Measurements from ENCODE around the gene CYB5R2. TPM values are rescaled to one million over a fixed set of nuclear protein-coding genes. Genes with fewer than 3 reads are reported as not detected.

Gene CYB5R2
- total RNA-seq, 1 donor from 2014 or later, result 50.3 TPM

DNA sequence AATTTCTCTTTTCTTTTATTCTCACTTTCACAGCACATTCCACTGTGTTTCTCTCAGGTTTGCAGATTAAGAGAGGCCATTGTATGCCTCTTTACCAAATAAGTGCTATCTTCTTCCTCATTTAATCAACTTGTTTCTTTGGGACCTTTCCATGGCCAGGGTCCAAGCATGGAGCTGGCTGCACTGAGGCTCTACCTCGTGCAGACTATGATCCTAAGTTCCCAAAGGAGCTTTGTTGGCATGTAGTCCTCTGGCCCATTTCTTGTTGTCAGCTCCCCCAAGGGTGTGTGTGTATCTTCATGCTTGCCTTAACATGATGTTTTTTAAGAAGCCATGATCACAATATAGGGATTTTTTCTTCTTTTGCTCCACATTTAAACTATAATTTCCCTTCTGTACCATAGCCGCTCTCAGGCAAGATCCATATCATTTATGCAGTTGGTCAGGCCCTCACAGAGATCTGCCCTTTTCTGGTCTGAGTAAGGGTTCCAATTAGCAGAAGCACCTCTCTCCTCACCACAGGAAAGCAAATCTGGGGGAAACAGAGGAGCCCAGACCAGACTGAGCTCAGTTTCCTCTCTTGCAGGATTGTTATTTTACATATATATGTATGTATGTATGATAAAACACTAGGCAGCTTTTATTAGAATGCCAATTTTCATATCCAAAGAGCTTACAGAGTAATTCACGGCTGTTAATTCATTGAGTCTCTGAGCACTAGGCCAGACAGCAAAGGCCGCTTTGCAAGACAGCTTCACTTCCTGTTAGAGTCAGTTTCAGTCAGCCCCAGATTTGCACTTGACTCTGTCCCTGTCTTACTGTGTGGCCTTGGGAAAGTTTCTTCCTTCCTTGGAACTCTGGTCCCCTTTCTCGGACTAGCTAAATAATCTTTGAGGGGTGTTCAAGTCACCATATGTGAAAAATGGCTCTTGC, 34.3 kb downstream of the CYB5R2 start:
- no peak for DNase-seq (ENCODE audit: low spot score)

DNA sequence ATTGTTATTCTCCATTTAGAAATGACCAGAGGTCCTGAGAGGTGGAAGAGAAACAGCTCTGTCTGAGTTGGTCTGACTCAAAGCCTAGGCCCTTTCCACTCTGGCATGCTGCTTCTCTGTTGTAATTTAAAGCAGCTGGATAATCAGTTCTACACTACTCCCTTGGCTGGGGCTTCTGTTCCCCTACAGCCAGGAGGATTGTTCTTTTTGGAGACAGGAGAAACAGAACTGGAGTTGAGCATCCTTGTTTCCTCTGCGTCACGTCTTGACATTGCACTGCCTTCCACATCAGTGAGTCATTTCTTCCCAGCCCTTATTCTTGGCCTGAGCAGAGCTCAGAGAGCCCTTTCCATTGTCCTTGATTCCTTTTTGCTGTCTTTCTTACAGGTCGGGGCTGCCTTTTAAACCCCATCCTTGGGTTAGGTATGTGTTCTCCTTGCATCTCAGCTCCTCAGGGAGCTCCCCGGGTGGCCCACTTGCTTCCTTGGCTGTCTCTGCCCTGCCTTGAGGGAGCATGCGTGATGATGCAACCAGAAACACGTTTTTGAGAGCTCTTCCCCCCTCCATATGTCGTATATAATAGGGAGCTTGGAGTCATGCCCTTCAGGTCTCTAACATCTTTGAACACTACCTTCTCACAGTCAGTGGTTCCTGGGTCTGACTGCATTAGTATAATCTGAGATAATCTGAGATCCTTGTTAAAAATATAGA, 35.7 kb downstream of the CYB5R2 start:
- DNase-seq (ENCODE audit: low spot score), result no peak

DNA sequence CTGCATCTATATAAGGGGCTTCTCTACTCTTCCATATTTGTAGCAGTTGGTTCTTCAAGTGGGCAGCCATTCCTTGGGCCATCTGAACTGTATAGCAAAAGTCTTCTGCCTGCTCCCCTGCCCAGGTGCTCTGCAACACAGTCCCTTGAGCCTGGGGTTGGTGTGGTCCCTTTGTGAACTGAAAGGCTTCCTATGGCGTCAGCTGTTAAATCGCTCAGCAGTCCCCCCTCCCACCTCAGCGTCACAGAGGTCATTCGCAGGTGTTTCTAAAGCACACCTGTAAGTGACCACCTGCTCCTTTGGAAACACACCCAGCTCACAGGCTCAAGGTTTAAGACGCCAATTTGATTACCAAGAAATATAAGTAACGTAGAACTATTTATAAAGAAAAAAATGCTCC, 37.0 kb downstream of the CYB5R2 start:
- DNase-seq (ENCODE audit: low spot score), result no peak

DNA sequence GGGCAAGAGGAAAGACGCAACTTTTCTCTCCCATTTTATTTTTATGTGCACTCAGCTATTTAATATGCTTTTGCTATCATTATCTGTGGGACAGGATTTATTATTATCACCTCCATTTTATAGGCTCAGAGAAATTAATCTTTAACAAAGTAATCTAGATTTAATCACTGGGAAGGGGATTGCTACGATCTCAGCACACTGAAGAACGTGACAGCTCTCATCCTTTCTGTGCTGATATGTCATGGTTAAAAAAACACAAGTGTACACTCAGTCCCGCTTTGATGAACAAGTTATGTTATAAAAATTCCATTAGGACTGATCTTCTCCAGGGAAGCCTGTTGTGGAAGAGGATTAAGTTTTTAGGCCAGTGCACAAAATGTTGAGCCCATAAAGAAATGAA, 37.6 kb downstream of the CYB5R2 start:
- DNase-seq (ENCODE audit: low spot score), result no peak

DNA sequence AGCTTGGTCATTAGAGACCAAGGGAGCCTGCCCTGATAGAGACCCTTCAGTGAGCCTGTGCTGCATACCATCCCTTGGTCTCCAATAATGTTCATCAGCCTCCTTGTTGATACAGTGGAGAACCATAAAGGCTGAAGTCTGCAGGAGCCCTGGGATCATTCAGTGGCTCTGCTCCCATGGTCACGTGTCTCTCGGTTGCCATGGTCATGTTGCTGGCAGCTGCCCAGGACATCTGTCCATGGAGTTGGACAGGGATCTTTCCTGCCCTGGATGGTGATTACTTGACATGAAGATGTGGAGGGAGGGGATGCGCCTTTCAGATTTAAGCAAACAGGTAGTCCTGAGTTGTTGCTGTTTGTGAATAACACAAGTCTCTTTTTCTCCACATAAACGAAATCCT, 38.2 kb downstream of the CYB5R2 start:
- DNase-seq (ENCODE audit: low spot score), result no peak

DNA sequence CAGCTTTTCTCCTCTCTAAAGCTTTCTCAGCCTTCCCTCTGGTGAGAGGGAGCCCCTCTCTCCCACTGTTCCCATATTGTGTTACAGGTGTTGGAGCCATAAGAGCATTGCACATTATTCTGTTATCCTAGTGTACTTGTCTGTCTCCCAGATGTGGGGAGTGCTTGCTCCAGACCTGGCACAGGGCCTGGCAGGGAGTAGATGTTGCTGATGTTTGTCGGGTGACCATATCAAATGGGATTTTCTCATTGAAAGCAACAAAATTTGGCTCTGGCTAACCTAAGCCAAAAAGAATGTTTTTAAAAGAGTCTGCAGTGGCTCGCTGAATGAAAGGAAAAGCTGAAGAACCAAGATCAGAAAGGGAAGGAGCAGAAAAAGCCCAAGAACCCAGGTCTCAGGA, 41.1 kb downstream of the CYB5R2 start:
- no peak for DNase-seq (ENCODE audit: low spot score)

GRCh38 chr11:7630002-7630401, 43.3 kb downstream of the CYB5R2 start:
- DNase-seq (ENCODE audit: low spot score), result no peak

DNA sequence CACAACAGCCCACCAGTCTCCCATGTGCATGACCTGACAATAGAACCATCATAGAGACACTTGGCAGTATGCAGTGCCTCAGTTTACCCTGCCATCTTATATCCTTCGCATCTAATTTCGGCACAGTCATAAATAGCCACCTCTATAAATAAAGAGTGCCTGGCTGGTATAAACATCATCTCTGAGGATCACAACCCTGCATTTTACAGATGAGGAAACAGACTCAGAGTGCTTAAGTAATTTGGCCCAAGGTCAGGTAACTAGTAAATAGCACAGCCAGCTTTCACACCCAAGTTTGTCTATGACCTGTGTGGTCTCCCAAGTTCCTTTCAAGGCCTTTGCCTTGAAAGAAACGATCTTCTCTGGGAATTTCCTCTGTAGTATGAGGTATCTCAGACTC, 44.6 kb downstream of the CYB5R2 start:
- no peak for DNase-seq (ENCODE audit: low spot score)

GRCh38 chr11:7622721-7623120, 50.6 kb downstream of the CYB5R2 start:
- DNase-seq (ENCODE audit: low spot score), result no peak

- DNase-seq (ENCODE audit: low spot score), result no peak
Measured at GRCh38 chr11:7621554-7621953, 51.7 kb downstream of the CYB5R2 start.

- no peak for DNase-seq (ENCODE audit: low spot score)
Measured at GRCh38 chr11:7621090-7621489, 52.2 kb downstream of the CYB5R2 start.

- DNase-seq (ENCODE audit: low spot score), result no peak
Measured at GRCh38 chr11:7619322-7619721, 54.0 kb downstream of the CYB5R2 start.

- no peak for DNase-seq (ENCODE audit: low spot score)
Measured at GRCh38 chr11:7617032-7617431, 56.3 kb downstream of the CYB5R2 start.

Other genes with a start within 250 kb of the CYB5R2 start
- 3.4 TPM for gene OLFML1, start 188.0 kb downstream of the CYB5R2 start, total RNA-seq (ENCODE audit: insufficient read depth, low replicate concordance)
- gene PPFIBP2, start 159.5 kb downstream of the CYB5R2 start, total RNA-seq (ENCODE audit: insufficient read depth, low replicate concordance), result 66.2 TPM
- gene OVCH2, start 33.0 kb upstream of the CYB5R2 start, total RNA-seq (ENCODE audit: insufficient read depth, low replicate concordance), result 3.4 TPM
- not detected for gene OR5P2, start 123.4 kb upstream of the CYB5R2 start, total RNA-seq (ENCODE audit: insufficient read depth, low replicate concordance)
- 2.2 TPM for gene OR5P3, start 157.3 kb upstream of the CYB5R2 start, total RNA-seq (ENCODE audit: insufficient read depth, low replicate concordance)